Astrocyte of the hippocampus (primary cell): ENCODE results near the gene SNRK.
A peak's percentile ranks its signal among the peaks of the same experiment; 100 is the strongest.

Source experiments
- DNase-seq: peaks from one replicate; pipeline ENCODE4 v3.0.0; 2011; ENCODE audit warnings: low read depth, low spot score

Gene SNRK

GRCh38 chr3:43286115-43286840, at the start of gene SNRK:
Gene SNRK (plus strand): TSS chr3:43286540. CDS start chr3:43303204, 16,664 bp downstream.
- DNase-seq, result peak; percentile 95

- no peak for DNase-seq
Observed at GRCh38 chr3:43238801-43239200, 47.5 kb upstream of the SNRK start.

GRCh38 chr3:43239755-43240154, 46.6 kb upstream of the SNRK start:
- no peak for DNase-seq

- no peak for DNase-seq
Observed at GRCh38 chr3:43243590-43244587, 42.5 kb upstream of the SNRK start.

- DNase-seq, result no peak
Observed at GRCh38 chr3:43244694-43245093, 41.6 kb upstream of the SNRK start.

- no peak for DNase-seq
Observed at GRCh38 chr3:43246976-43247375, 39.4 kb upstream of the SNRK start.

GRCh38 chr3:43247561-43248184, 38.7 kb upstream of the SNRK start:
- DNase-seq, result no peak

- no peak for DNase-seq
Observed at GRCh38 chr3:43248185-43248583, 38.2 kb upstream of the SNRK start.

GRCh38 chr3:43248973-43249372, 37.4 kb upstream of the SNRK start:
- DNase-seq, result no peak

GRCh38 chr3:43249405-43249804, 36.9 kb upstream of the SNRK start:
- no peak for DNase-seq

GRCh38 chr3:43253294-43253693, 33.0 kb upstream of the SNRK start:
- no peak for DNase-seq

- no peak for DNase-seq
Observed at GRCh38 chr3:43254125-43254524, 32.2 kb upstream of the SNRK start.

- no peak for DNase-seq
Observed at GRCh38 chr3:43255662-43256061, 30.7 kb upstream of the SNRK start.

- no peak for DNase-seq
Observed at GRCh38 chr3:43256714-43257461, 29.5 kb upstream of the SNRK start.

GRCh38 chr3:43257850-43258249, 28.5 kb upstream of the SNRK start:
- DNase-seq, result no peak

GRCh38 chr3:43259626-43260025, 26.7 kb upstream of the SNRK start:
- no peak for DNase-seq

GRCh38 chr3:43260412-43260811, 25.9 kb upstream of the SNRK start:
- no peak for DNase-seq

GRCh38 chr3:43262194-43262593, 24.1 kb upstream of the SNRK start:
- no peak for DNase-seq

GRCh38 chr3:43266451-43266850, 19.9 kb upstream of the SNRK start:
- DNase-seq, result no peak

- no peak for DNase-seq
Observed at GRCh38 chr3:43266995-43267394, 19.3 kb upstream of the SNRK start.

- DNase-seq, result no peak
Observed at GRCh38 chr3:43268636-43269035, 17.7 kb upstream of the SNRK start.

- no peak for DNase-seq
Observed at GRCh38 chr3:43270078-43270477, 16.3 kb upstream of the SNRK start.
